ENCODE measurements around the gene LSMEM2. TPM values are rescaled to one million over a fixed set of nuclear protein-coding genes. Genes with fewer than 3 reads are reported as not detected.
"Not testable (repeated sequence)": the region's sequence is repeated elsewhere in the genome, so short reads cannot be mapped to it uniquely, and the experiment has no call there.

Gene LSMEM2
- total RNA-seq, 2 donors from 2014 or later: not detected

DNA sequence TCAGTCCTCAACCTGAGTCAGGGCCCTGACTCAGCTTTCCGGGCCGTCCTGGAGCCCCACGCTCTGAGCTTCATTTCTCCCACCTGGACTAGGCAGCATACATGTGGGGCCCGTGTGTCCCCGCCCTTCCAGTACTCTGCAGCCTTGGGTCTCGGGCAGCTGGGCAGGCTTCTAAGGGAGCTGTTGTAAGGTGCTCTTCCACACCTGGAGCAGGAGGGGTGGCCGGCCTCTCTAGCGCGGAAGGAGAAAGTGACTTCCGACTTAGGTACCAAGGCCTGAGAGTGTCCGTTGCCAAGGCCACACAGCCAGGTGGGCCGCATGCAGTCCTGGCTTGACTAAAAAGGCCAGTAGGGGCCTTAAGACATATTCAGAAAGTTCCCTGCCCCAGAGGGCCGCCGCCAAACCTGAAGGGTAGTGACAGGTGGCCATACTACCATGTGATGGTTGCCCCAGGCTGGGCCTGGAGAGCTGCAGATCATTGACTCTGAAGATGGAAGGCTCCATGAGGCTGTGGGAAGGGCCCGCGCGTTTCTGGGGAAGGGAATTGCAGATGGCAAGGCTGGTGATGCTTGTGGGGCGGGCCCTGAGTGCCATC, 19.4 kb upstream of the LSMEM2 start:
- H3K27ac Mint-ChIP-seq: peak overlapping the region; percentile 36 to 88
- H3K9me3 Mint-ChIP-seq: no peaks in the 10 kb centered on the region
- H3K36me3 Mint-ChIP-seq: peaks cover 4 to 13% of the 10 kb centered on the region in 2 donors
- no peak for DNase-seq (ENCODE audit: low spot score in 2 of 2)
- ATAC-seq: peak in 1 of 2 donors; percentile 1

DNA sequence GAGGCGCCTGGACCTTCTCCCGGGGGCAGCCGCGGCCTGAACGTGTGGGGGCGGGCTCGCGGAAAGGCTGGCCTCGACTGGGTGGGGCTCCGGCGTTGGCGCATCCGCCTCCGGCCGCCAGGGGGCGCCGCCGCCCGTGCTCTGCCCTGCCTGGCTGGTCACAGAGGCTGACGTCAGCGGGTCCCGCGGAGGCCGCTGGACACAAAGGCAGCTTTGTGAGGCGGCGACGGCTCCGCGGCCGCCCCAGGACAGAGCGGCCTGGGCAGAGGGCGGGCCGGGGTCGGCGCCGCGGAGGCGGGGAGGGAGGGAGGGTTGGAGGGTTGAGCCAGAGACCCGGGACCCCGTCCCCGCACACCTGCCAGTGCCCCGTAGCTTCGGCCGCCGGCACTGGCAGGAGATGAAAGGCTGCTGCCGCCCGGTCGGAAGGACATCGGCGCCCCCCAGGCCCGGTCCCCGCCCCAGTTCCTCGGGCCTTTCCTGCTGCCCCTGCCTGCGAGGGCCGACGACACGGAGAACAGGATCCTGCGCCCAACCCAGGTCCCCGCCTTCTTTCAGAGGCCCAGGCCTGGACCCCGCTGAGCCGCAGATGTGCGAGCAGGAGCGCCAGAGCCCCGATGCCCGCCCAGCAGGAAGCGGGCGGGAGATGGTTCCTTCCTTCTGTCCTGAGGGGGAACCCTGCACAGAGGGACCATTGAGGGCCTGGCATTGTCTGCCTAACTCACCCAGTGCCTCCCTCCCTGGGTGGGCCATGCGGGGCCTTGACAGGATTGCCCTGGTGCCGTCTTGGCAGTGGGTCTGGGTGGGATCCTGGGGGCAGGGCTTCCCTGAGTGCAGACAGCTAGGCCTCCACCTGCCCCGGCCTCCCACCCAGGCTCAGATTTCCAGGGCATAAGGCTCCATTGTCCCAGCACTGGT, 18.6 kb upstream of the LSMEM2 start:
- peak; percentile 92 to 96 for DNase-seq (ENCODE audit: low spot score in 2 of 2)
- Mint-ChIP-seq H3K9me3 (no peaks in the 10 kb centered on the region), H3K27ac (peak overlapping the region; percentile 36 to 88), H3K36me3 (peaks cover 4 to 13% of the 10 kb centered on the region in 2 donors)
- peak; percentile 92 to 93 for ATAC-seq

DNA sequence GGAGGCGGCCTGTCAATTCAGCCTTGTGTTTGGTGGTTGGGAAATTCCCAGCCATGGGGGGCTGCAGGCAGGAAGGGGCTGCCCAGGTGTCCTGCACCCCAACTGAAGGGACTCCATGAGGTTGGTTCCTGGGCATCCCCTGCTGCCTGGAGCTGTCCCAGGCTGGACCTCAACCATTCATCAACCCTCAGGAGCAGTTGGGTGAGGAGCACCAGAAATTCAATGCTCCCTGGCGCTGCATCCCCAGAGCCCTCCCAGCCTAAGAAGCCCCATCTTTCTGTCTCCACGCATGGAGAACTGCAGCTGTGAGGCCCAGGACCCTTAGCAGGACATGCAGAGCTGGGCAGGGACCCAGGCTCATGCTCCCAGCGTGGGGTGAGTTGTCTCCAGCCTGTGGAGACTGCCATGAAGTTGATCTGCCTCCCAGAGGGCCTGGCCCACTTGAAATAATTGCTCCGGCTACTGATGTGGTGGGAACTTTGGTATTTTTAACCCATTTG, 17.9 kb upstream of the LSMEM2 start:
- Mint-ChIP-seq H3K27ac (peak overlapping the region in 1 of 2 donors; percentile 70), H3K36me3 (peaks cover 4 to 13% of the 10 kb centered on the region in 2 donors), H3K9me3 (no peaks in the 10 kb centered on the region)
- ATAC-seq: no peak
- DNase-seq (ENCODE audit: low spot score in 2 of 2): no peak

DNA sequence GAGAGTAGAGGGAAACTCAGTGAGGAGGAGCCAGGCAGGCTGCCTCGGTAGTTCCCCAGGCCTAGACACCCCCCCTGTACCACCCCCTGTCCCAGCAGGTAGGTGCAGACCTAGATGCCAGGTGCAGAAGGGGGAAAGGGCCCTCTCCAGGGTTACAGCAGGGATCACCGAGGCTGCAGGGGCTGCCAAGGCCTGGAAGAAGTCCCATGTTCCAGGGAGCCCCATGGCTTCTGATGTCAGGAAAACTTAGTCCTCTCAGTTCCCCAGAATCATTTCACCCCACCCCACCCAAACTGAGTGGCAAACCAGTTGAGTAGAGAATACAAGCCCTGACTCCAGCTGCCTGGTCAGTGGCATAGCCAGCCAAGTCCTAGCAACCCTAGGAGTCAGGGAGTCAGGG, 17.4 kb upstream of the LSMEM2 start:
- ATAC-seq (no peak), DNase-seq (ENCODE audit: low spot score in 2 of 2) (no peak)
- H3K9me3 Mint-ChIP-seq: no peaks in the 10 kb centered on the region
- H3K27ac Mint-ChIP-seq: peak overlapping the region in 1 of 2 donors; percentile 70
- H3K36me3 Mint-ChIP-seq: peaks cover 4 to 11% of the 10 kb centered on the region in 2 donors

DNA sequence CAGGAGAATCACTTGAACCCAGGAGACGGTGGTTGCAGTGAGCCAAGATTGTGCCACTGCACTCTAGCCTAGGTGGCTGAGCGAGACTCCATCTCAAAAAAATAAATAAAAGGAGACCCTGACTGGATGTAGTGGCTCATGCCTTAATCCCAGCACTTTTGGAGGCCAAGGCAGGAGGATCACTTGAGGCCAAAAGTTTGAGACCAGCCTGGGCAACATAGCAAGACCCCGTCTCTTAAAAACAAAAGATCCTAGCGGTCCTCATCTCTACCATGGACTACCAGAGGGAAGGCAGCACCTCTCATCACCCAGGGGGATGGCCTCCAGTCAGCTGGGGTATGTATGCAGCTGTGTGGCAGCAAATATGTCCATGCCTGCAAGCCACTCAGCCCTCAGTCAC, 16.7 kb upstream of the LSMEM2 start:
- DNase-seq (ENCODE audit: low spot score in 2 of 2); ATAC-seq; H3K36me3 Mint-ChIP-seq; H3K9me3 Mint-ChIP-seq: not testable (repeated sequence)
- H3K27ac Mint-ChIP-seq: peak overlapping the region; percentile 29 to 62

DNA sequence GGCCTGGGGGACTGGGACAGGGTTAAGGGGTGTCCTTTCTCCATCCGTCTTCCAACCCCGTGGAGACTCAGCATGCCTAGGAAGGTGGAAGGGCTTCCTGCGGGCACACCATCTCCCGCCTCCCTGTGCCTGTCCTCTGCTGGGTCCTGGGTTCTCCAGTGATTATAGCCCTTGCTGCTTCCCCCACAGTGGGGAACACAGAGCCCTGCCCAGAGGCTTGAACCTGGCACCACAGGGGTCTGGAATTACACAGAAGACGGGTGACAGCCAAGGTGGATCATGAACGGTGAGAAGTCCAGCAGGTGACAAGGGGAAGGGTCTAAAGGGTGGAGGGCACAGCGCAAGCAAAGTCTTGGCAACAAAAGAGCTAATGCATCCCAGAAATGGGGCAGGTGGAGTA, 16.1 kb upstream of the LSMEM2 start:
- Mint-ChIP-seq H3K9me3 (no peaks in the 10 kb centered on the region), H3K27ac (peak overlapping the region; percentile 31 to 62), H3K36me3 (no peaks in the 10 kb centered on the region)
- ATAC-seq (no peak), DNase-seq (ENCODE audit: low spot score in 2 of 2) (no peak)

DNA sequence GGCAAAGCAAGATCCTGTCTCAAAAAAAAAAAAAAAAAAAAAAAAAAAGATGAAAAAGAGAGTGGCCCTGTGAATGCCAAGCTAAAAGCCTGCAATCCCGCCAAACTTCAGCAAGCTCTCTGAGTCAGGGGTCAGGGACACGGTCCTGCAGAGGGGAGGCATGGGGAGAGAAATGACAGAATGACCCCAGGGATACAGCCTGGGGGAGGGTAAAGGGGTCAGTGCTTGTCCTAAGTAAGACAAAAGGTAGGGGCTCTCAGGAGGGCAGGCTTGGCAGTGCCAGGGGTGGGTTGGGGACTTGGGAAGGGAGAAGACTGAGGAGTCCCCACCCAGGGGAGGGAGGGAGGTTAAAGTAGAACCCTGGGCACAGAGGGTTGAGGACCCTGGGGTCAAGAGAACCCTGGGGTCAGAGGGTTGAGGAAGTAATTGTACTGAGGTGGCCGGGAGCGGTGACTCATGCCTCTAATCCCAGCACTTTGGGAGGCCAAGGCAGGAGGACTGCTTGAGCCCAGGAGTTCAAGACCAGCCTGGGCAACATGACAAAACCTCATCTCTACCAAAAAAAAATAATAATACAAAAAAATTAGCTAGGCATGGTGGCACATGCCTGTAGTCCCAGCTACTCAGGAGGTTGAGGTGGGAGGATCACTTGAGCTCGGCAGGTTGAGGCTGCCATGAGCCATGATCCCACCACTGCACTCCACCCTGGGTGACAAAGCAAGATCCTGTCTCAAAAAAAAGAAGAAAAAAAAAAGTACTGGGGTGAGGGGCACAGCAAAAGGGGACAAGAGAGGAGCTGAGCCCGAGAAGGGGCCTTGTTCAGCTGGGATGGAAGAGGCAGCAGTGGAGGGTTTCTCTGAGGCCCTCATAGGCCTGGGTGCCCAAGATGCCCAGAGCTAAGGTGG, 15.2 kb upstream of the LSMEM2 start:
- H3K9me3 Mint-ChIP-seq: no peaks in the 10 kb centered on the region
- DNase-seq (ENCODE audit: low spot score in 2 of 2): no peak
- no peaks in the 10 kb centered on the region for H3K36me3 Mint-ChIP-seq
- peak overlapping the region in 1 of 2 donors; percentile 14 for H3K27ac Mint-ChIP-seq
- no peak for ATAC-seq

DNA sequence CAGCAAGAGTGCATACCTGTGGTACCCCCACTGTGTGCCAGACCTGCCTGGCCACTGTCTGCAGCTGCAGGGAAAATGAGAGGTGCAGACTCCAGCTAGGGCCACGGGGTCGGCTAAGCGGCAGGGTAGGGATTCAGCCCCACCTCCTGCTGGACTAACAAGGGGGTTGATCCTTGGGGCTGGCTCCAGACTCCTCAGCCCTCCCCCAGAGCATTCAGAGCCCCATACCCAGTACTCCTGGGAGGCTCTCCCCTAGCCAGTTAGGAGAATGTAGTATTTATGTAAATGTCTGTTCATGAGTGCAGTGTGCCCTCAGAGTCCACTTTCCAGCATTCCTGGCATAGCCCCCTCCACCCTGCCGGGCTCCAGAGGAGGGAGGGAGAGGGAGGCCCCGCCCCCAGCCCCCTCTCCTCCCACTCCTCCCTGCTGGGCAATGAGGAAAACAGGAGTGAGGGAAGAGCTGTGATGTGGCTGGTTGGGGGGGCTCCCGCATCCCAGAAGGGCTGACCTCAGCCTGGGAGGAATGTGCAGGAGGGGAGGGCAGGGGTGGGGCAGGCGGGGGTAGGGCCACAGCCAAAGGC, 14.4 kb upstream of the LSMEM2 start:
- Mint-ChIP-seq H3K36me3 (no peaks in the 10 kb centered on the region), H3K27ac (no peak overlapping the region), H3K9me3 (no peaks in the 10 kb centered on the region)
- DNase-seq (ENCODE audit: low spot score in 2 of 2) (no peak), ATAC-seq (no peak)

DNA sequence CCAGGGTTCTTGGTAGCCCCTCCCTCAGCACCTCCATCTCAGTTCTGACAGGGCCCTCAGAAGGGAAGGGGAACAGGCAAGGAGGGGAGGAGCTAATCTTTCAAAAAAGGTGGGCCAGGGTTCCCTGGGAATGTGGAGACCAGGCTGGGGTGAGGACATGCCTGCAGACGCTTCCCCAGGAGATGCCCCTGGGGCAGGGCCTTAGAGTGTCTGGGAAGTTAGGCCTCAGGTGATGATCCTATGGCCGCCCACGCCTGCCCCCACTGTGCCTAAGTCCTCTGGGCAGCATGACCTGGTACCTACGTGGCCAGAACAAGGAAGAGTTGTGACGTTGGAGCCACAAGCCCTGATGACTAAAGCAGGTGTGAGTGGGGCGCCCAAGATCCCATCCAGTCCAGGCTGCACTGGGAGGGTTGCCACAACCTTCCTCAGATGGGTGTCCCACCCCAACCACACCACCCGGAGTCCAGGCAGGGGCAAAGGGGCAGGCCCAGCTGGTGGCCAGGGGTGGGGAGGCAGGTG, 13.9 kb upstream of the LSMEM2 start:
- ATAC-seq (no peak), DNase-seq (ENCODE audit: low spot score in 2 of 2) (no peak)
- H3K36me3 Mint-ChIP-seq: no peaks in the 10 kb centered on the region
- H3K9me3 Mint-ChIP-seq: no peaks in the 10 kb centered on the region
- H3K27ac Mint-ChIP-seq: no peak overlapping the region

DNA sequence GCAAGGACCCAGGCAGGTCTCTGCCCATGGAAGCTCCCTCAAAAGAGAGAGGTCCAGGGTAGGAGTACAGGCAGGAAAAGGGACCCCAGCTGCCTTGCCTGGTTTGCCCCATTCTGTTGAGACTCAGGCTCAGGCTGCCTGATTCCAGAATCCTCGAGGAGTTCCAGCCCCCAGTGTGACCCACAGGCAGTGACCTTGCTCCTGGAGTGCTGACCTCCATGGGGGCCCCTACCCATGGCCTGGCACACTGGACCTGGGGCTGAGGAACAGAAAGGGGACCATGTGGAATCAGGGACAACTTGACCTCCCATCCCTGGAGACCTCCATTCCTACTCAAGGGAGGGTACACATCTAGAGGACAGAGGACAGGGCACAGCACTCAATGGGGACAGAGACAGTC, 13.3 kb upstream of the LSMEM2 start:
- H3K27ac Mint-ChIP-seq: peak overlapping the region in 1 of 2 donors; percentile 11
- no peak for ATAC-seq
- no peaks in the 10 kb centered on the region for H3K36me3 Mint-ChIP-seq
- DNase-seq (ENCODE audit: low spot score in 2 of 2): no peak
- H3K9me3 Mint-ChIP-seq: no peaks in the 10 kb centered on the region

DNA sequence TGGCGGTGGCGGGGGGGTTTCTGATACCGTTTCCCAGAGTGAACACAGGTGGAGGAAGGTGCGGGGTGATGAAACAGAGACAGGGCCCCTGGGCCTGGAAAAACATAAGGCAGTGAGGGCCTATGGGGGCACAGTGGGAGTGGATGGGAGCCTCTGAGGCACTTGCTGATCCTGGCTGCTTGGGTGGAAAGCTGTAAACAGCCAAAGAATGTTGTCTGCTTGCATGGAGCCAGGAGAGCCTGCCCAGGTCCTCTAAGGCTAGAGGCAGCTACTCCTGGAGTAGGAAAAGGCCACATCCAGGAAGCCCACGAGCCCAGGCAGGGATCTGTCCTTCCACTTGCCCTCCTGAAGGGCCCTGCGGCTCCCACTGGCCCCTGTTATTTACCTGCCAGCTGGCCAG, 12.9 kb upstream of the LSMEM2 start:
- ATAC-seq (no peak), DNase-seq (ENCODE audit: low spot score in 2 of 2) (no peak)
- no peak overlapping the region for H3K27ac Mint-ChIP-seq
- H3K36me3 Mint-ChIP-seq: no peaks in the 10 kb centered on the region
- H3K9me3 Mint-ChIP-seq: no peaks in the 10 kb centered on the region

DNA sequence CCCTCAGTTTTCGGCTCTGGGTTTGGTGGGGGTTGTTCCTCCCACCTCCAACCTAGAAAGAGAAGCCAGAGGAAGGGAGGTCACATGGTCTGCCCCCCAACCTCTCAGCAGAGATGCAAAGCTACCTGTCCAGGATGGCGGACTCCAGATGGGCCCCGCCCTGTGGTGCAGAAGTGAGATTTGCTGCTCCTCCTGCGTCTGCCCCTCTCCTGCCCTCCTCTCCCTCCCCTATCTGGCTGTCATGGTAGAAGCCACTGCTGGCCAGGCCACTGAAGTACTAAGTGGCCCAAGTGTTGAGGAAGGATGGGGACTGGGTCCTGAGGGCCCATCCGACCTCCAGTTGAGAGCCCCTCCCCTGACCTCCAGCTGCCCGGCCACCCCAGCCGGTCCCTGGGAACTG, 12.1 kb upstream of the LSMEM2 start:
- ATAC-seq (no peak), DNase-seq (ENCODE audit: low spot score in 2 of 2) (no peak)
- no peak overlapping the region for H3K27ac Mint-ChIP-seq
- H3K9me3 Mint-ChIP-seq: no peaks in the 10 kb centered on the region
- no peaks in the 10 kb centered on the region for H3K36me3 Mint-ChIP-seq

DNA sequence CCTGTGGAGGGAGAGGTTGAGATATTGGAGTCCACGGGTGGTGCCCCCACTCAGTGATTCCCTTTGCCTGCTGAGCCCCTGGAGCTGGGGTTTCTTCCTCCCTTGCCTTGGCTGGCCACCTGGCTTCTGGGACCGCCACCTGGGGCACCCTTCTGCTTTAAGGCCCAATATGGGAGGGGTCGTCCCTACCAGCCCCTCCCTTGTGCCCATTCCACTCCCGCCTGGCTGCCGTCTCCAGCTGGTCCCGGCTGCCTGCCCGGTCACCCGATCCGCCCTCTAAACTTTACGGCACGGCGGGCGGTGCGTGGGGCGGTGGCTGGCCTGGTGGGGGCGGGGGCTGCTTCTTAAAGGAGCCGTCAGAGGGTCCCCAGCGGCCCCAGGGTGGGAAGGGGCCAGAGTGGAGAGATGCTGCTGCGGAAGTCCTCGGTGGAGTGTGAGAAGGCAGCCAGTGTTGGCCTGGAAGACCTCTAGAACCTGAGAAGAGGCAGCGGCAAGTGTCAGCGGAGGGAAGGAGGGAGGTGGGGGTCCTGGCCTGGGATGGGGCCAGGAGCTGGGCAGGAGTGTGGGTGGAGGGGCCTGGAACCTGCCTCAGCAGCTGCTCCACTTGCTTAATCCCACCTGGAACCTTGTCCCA, 11.5 kb upstream of the LSMEM2 start:
- Mint-ChIP-seq H3K27ac (no peak overlapping the region), H3K36me3 (no peaks in the 10 kb centered on the region), H3K9me3 (no peaks in the 10 kb centered on the region)
- ATAC-seq (no peak), DNase-seq (ENCODE audit: low spot score in 2 of 2) (no peak)

DNA sequence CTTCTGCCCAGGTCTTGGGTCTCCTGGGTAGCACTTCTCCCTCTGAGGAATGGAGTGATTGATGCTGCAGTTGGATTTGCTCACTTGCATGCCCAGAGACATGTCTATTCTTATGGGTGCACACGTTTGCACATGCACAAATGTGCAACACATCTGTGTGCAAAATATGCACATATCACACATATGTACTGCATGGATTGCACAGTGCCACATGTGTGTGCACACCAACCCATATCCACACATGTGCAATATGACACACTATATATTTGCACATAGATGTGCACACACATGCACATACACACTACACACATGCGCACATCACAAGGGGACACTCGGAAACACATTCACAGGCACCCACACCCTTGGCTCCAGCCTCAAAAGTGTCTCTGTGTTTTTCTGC, 10.6 kb upstream of the LSMEM2 start:
- H3K27ac Mint-ChIP-seq: no peak overlapping the region
- H3K9me3 Mint-ChIP-seq: no peaks in the 10 kb centered on the region
- ATAC-seq: no peak
- no peaks in the 10 kb centered on the region for H3K36me3 Mint-ChIP-seq
- DNase-seq (ENCODE audit: low spot score in 2 of 2): no peak

DNA sequence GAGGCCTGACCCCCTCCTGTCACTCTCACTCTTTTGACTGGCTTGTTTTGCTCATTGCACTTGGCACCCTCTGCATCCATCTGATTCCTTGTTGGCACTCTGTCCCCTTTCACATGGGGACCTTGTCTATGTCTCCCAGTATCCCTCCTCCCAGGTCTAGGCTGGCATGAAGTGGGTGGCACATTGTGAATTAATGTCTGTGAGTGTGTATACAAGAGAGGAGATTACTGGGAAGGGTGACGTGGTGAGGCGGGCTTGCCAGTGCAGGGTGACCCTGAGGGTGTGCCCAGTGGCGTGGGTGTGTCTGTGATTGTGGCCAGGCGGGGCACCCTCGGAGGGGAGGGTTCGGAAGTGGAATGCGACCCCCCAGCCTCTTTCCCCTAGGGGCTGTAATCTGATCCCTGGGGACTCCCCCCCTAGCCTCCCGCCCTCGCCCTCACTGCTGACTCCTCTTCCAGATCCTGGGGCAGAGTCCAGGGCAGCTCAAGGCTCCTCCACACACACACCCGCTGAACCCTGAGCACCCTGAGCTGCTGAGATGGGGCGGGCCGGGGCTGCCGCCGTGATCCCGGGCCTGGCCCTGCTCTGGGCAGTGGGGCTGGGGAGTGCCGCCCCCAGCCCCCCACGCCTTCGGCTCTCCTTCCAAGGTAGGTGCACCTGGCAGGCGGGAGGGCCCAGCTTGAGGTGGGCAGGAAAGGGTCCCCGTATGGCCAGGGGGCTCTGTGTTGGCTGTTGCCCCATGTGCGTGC, 10.0 kb upstream of the LSMEM2 start, which contains the start of gene SEMA3B:
SEMA3B (plus strand) TSS at position 445 of the 749 bp plus-strand sequence; CDS start at position 539, 94 bp downstream.
- Mint-ChIP-seq H3K27ac (no peak within 1 kb of the TSS), H3K9me3 (no peaks in the 10 kb centered on the region), H3K36me3 (no peaks in the 10 kb centered on the region)
- no peak for ATAC-seq
- no peak for DNase-seq (ENCODE audit: low spot score in 2 of 2)
